LNCAP (cell line): ENCODE measurements around the gene PTPRG.

ENCODE experiments used
- TF ChIP-seq, protein P1 (sequence below): fragments of 450-650 bp; IDR thresholded peaks from 2 replicates; pipeline ENCODE4 v1.5.1; 2017; ENCODE audit warnings: mild to moderate bottlenecking

Gene PTPRG

DNA sequence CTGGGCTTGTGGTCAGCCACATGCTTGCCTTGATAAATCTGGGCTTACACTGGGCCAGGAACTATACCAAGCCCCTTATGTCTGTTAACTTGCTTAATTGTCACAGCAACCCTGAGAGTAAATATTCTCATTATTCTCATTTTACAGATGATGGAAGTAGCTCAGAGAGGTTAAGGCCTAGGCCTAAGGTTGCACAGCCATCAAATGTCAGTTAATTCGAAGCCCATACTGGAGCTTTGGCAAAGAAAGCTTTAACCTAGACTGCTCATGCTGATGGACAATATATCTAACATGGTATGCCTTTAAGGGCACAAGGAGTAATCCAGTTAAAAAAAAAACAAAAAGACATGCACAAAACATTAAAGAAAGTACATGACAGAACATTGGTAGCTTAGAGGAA, 591.9 kb downstream of the PTPRG start:
- TF ChIP-seq, protein P1, sequence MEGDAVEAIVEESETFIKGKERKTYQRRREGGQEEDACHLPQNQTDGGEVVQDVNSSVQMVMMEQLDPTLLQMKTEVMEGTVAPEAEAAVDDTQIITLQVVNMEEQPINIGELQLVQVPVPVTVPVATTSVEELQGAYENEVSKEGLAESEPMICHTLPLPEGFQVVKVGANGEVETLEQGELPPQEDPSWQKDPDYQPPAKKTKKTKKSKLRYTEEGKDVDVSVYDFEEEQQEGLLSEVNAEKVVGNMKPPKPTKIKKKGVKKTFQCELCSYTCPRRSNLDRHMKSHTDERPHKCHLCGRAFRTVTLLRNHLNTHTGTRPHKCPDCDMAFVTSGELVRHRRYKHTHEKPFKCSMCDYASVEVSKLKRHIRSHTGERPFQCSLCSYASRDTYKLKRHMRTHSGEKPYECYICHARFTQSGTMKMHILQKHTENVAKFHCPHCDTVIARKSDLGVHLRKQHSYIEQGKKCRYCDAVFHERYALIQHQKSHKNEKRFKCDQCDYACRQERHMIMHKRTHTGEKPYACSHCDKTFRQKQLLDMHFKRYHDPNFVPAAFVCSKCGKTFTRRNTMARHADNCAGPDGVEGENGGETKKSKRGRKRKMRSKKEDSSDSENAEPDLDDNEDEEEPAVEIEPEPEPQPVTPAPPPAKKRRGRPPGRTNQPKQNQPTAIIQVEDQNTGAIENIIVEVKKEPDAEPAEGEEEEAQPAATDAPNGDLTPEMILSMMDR = no peak

DNA sequence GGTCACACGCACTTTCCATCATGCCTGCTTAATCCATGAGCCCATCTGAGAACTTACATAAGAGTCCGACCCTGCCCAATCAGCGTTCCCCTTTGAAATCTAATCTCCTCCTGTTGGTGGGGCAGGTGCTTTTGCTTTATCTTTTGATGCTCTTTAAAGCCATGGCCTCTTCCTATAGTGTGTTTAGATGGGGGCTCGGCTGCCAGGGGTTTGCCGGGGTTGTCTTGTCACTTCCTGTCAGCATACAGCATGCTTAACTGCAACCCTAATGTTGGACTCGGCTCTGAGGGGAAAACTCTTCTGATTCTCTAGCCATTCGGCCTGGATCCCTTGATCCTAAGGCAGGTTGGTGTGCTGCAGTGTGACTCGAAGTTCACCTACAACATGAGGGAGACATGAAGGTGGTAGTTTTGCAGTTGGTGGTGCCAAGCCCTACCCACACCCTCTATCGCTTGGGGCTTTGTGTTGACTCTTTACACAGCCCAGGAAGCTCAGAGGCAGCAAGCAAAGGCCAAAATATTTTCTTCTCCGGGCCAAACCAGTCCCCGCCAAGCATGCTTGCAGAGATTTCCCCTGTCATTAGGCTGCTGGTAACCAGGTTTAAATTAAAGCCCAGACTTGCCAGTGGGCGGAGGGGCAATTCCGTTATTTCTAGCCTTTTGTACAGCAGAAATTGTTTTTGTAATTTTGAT, 593.2 kb downstream of the PTPRG start:
- TF ChIP-seq, protein P1 = no peak

DNA sequence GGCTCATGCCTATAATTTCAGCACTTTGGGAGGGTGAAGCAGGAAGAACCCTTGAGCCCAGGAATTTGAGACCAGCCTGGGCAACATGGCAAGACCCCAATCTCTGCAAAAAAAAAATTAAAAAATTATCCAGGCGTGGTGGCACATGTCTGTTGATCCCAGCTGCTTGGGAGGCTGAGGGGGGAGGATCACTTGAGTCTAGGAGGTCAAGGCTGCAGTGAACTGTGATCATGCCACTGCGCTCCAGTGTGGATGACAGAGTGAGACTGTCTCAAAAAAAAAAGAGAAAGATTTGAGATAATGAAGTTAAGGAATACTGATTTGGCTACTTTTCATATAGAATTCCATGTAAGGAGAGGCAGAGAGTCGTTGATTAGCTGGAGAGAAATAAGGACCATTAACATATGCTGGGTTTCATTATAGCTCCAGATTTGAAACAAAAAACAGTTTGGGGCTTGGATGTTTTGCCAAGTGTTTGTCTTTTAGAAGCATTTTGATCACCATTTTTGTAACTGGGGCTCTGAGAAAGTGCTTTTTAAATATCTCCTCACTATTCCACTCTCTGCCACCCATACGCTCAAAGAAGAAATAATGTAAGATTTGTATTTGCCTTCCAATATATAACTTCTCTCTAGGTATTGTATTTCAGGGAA, 597.8 kb downstream of the PTPRG start:
- TF ChIP-seq, protein P1 = no peak

DNA sequence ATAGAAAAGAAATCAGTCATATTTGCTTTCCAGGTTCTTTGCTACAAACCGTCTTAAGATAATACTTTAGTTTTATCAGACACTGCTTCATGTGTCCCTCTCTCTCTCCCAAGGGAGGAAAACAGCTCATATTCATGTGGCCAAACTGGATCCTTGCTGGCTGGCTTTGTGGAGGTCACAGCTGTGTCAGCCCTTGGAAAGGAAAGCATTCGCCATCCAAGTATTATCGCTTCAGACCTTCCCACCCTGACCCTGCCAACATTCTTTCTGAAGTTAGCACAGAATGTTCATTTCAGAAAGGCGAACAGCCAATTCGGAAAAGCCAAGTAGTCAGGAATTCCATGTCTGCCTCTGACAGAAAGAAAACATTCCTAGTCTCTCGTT, 598.3 kb downstream of the PTPRG start:
- TF ChIP-seq, protein P1 = no peak

DNA sequence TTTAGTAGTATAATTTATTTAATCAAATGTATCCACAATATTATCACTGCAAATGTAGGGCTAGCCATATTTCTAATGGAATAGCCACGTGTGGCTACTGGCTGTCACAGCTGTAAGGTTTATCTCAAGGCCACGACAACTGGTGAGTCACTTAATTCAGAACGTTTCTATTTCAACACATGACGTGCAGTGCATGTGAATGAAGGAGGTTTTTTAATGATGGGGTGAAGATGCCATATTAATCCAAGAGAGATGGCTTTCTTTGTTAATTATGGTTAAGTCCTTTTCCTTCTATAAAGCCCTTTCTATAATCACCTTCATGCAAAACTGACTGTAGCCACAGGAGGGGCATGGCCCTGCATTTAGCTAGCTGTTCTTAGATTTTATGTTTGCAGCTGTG, 600.0 kb downstream of the PTPRG start:
- TF ChIP-seq, protein P1 = no peak

DNA sequence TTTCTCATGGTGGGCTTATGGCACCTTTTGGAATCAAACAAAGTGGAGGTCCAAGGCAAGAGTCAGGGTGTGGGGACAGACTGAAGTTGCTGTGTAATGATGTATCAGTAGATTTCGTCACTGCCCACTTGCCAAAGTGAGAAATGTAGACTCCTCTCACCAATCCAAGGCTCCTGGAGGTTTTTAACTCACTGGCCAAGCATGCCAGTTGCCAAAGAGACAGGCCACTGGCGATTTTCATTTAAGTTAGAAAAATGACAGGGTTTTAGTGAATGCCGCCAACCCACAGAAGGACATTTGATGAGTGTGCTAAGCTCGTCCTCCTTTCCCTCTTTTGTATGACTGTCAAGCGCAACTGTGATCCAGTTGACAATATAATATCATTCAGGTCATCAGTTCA, 602.8 kb downstream of the PTPRG start:
- TF ChIP-seq, protein P1 = no peak

DNA sequence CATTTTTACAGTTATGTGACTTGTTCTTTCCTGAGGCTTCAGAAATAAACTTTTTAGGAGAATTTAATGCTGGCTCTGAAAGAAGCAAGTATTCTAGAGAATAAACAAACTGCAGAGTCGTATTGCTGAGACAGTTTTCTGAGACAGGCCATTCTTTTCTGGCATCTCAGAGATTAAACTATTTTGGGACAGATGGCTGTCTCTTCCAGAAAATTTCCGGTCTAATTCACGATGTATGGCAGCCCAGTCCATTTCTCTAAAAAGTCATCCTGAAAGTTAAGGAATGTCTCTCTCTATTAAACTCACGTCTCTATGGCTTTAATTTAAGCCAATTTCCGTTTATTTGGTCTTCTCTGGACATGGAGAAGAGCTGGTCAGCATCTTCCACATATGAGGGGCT, 603.4 kb downstream of the PTPRG start:
- TF ChIP-seq, protein P1 = no peak
